CD4-positive, alpha-beta T cell treated with Interleukin-10 for 1 hour (primary cell): ENCODE results near the gene KCNA10.

Source experiments
- DNase-seq: peaks from one replicate; pipeline ENCODE4 v3.0.0-alpha.2; 2020

KCNA10 gene

GRCh38 chr1:110519125-110519810 is at the start of gene KCNA10:
TSS of gene KCNA10 (minus strand) at chr1:110519175. CDS start at chr1:110518787, 388 bp downstream.
- DNase-seq = no peak

GRCh38 chr1:110566836-110567235 is 47.9 kb upstream of the KCNA10 start:
- no peak for DNase-seq

GRCh38 chr1:110565565-110565964 is 46.6 kb upstream of the KCNA10 start:
- DNase-seq = no peak

- DNase-seq = no peak
Measured at GRCh38 chr1:110563089-110563488, 44.1 kb upstream of the KCNA10 start.

GRCh38 chr1:110561596-110561995 is 42.6 kb upstream of the KCNA10 start:
- DNase-seq = no peak

- no peak for DNase-seq
Measured at GRCh38 chr1:110559157-110559556, 40.2 kb upstream of the KCNA10 start.

GRCh38 chr1:110557481-110557880 is 38.5 kb upstream of the KCNA10 start:
- DNase-seq = no peak

- no peak for DNase-seq
Measured at GRCh38 chr1:110556471-110556807, 37.5 kb upstream of the KCNA10 start.

GRCh38 chr1:110555807-110556470 is 37.0 kb upstream of the KCNA10 start:
- no peak for DNase-seq

- peak; percentile 56 for DNase-seq
Measured at GRCh38 chr1:110554871-110555801, 36.2 kb upstream of the KCNA10 start.

GRCh38 chr1:110551278-110551809 is 32.4 kb upstream of the KCNA10 start:
- DNase-seq = no peak

- no peak for DNase-seq
Measured at GRCh38 chr1:110549831-110550230, 30.9 kb upstream of the KCNA10 start.

GRCh38 chr1:110548381-110548780 is 29.4 kb upstream of the KCNA10 start:
- DNase-seq = no peak

- no peak for DNase-seq
Measured at GRCh38 chr1:110547017-110547416, 28.0 kb upstream of the KCNA10 start.

GRCh38 chr1:110545492-110545891 is 26.5 kb upstream of the KCNA10 start:
- no peak for DNase-seq

- no peak for DNase-seq
Measured at GRCh38 chr1:110544753-110545152, 25.8 kb upstream of the KCNA10 start.

GRCh38 chr1:110542725-110543124 is 23.8 kb upstream of the KCNA10 start:
- no peak for DNase-seq

- DNase-seq = no peak
Measured at GRCh38 chr1:110541906-110542395, 23.0 kb upstream of the KCNA10 start.

- no peak for DNase-seq
Measured at GRCh38 chr1:110540891-110541685, 22.1 kb upstream of the KCNA10 start.

- no peak for DNase-seq
Measured at GRCh38 chr1:110538921-110539320, 19.9 kb upstream of the KCNA10 start.

GRCh38 chr1:110538075-110538474 is 19.1 kb upstream of the KCNA10 start:
- no peak for DNase-seq

- DNase-seq = no peak
Measured at GRCh38 chr1:110535985-110536384, 17.0 kb upstream of the KCNA10 start.
